ENCODE measurements around the gene BEND7.
"Not testable (repeated sequence)": the region's sequence is repeated elsewhere in the genome, so short reads cannot be mapped to it uniquely, and the experiment has no call there.

The BEND7 gene

GRCh38 chr10:13416760-13417159 lies 112.1 kb downstream of the BEND7 start:
- DNase-seq = no peak

- DNase-seq = no peak
Measured at GRCh38 chr10:13414855-13415254, 114.0 kb downstream of the BEND7 start.

- no peak for DNase-seq
Measured at GRCh38 chr10:13414137-13414536, 114.7 kb downstream of the BEND7 start.

GRCh38 chr10:13412894-13413293 lies 115.9 kb downstream of the BEND7 start:
- no peak for DNase-seq

GRCh38 chr10:13404791-13405190 lies 124.0 kb downstream of the BEND7 start:
- DNase-seq = no peak

GRCh38 chr10:13404305-13404759 lies 124.5 kb downstream of the BEND7 start:
- DNase-seq = no peak

GRCh38 chr10:13403426-13403825 lies 125.4 kb downstream of the BEND7 start:
- DNase-seq = not testable (repeated sequence)

- DNase-seq = no peak
Measured at GRCh38 chr10:13402021-13402420, 126.8 kb downstream of the BEND7 start.

GRCh38 chr10:13401142-13401541 lies 127.7 kb downstream of the BEND7 start:
- DNase-seq = no peak

GRCh38 chr10:13400196-13400965 lies 128.4 kb downstream of the BEND7 start:
- no peak for DNase-seq

GRCh38 chr10:13399752-13400151 lies 129.1 kb downstream of the BEND7 start:
- DNase-seq = no peak

- no peak for DNase-seq
Measured at GRCh38 chr10:13399236-13399635, 129.6 kb downstream of the BEND7 start.

GRCh38 chr10:13397052-13397451 lies 131.8 kb downstream of the BEND7 start:
- DNase-seq = no peak

- DNase-seq = no peak
Measured at GRCh38 chr10:13396369-13396768, 132.4 kb downstream of the BEND7 start.

- no peak for DNase-seq
Measured at GRCh38 chr10:13395540-13395939, 133.3 kb downstream of the BEND7 start.

- no peak for DNase-seq
Measured at GRCh38 chr10:13393640-13394039, 135.2 kb downstream of the BEND7 start.

GRCh38 chr10:13392701-13393100 lies 136.1 kb downstream of the BEND7 start:
- no peak for DNase-seq

All from NCI-H2081 treated with DMSO at 0.1 percent for 48 hours (cell line).